Hematopoietic multipotent progenitor cell (in vitro differentiated cells): Measurements from ENCODE around the gene TOB1. TPM values are rescaled to one million over a fixed set of nuclear protein-coding genes. Genes with fewer than 3 reads are reported as not detected.
"Not testable (repeated sequence)": the region's sequence is repeated elsewhere in the genome, so short reads cannot be mapped to it uniquely, and the experiment has no call there.

ENCODE experiments used
- DNase-seq, 3 donors: peaks; one replicate each; pipeline ENCODE4 v3.0.0-alpha.2; 2011 to 2015; ENCODE audit warnings: low read depth in 2 of 3, low spot score in 2 of 3
- total RNA-seq: library from RNA; depleted of rRNA; stranded (reverse); fragments of >200 nt; gene quantifications from one replicate; pipeline ENCODE4 v1.2.3, GENCODE V29; 2012

TOB1 gene
- total RNA-seq, 1 donor = 12.1 TPM

DNA sequence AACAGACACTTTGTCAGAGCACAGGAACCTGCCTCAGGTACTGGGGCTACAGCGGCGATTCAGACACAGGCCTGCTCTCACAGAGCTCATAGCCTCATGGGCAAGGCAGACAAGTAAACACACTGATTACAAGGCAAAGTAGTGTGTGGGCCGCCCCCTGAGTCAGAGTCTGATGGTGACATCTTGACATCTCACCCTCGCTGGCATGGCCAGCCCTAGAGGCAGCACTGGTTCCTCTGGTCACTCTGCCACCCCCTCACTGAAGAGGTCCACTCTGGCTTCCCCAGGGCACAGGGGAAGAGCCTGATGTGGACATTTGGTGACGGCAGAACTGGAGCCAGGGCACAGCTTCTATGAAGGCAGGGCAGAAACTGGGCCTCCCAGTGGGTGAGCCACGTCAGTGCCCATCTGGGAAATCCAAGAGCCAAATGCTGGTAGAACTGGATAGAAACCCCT lies 32.9 kb upstream of the TOB1 start:
- no peak for DNase-seq

DNA sequence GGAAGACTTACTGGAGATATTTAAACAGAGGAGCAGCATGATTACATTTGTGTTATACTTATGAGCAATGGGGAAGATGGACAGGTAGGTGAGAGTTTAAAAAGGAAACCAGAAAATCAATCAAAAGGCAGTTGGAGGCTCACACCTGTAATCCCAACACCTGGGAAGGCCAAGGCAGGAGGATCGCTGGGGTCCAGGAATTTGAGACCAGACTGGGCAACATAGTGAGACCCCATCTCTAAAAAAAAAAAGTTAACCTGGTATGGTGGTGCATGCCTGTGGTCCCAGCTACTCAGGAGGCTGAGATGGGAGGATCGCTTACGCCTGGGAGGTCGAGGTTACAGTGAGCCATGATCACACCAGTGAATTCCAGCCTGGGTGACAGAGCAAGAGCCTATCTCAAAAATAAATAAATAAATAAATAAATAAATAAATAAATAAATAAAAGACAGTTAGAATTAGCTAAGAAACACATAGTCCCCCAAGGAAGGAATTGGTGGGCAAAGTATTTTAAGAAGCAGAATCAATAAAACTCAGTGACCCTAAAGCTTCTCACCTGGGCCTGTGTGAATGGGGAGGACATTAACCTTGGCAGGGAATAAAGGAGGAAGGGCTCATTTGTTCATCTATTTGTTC lies 32.3 kb upstream of the TOB1 start:
- DNase-seq = no peak

DNA sequence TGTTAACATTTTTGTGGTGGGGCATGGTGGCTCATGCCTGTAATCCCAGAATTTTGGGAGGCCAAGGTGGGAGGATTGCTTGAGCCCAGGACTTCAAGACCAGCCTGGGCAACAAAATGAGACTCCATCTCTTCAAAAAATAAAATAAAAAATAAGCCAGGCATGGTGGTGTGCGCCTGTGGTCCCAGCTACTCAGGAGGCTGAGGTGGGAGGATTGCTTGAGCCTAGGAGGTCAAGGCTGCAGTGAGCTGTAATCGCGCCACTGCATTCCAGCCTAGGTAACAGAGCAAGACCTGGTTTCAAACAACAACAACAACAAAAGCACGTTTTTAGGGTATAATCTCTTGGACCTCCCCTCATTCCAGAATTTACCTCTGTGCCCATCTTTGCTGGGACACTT lies 28.4 kb upstream of the TOB1 start:
- not testable (repeated sequence) for DNase-seq

DNA sequence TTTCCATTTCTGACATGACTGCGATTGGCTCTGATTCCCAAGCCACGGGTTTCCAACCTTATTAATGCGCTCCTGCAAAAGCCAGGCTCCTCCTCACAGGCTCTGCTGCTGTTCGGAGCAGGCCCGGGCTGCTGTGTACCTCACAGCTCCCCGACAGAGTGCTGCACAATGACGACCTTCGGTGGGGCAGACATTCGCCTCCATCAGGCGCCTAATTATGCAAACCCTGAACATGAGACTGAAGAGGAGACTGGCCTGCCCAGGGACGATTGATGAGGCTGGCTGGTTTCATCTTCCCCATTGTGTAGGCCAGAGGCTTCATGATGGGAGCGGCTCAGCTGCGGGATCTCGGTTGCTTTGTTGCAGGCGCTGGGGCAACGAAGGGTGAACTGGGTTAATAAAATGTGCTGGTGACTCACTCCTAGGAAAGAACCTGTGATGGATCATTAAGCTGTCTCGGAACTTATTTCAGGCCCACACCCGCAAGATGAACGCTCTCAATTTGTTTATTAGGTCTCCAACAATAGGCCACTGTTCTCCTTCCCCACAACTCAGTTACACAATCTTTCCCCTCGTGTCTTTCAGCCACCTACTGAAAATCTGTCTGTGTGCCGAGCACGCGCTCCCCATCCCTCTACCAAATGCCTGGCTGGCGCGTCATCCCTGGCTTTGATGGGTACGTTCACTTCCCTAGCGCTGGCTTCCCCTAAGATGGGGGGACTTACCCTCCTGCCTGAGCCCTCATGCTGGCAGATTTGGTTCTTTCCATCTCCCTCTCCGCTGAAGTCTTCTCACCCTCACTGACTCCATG lies 27.2 kb upstream of the TOB1 start:
- no peak for DNase-seq

DNA sequence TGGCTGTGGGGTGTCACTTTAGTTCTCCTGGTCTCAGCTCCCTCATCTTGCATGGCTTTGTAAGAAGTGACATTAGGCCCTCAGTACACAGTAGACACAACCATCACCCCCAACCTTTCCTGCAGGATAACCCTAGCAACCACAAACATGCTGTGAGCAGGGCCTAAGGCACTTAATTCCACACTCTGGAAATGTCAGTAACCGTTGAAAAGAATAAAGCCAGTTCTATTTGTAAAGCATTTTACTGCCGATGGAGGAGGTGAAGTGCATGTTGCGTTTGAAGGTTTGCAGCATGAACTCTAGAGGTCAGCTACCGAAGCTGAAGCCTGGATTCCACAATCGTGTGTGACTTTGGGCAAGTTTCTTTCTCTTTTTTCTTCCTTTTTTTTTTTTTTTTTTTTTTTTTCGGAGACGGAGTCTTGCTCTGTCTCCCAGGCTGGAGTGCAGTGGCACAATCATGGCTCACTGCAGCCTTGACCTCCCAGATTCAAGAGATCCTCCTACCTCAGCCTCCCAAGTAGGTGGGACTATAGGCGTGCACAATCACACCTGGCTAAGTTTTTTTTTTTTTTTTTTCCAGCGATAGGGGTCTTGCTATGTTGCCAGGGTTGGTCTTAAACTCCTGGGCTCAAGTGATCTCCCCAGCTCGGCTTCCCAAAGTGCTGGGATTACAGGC lies 26.1 kb upstream of the TOB1 start:
- no peak for DNase-seq

DNA sequence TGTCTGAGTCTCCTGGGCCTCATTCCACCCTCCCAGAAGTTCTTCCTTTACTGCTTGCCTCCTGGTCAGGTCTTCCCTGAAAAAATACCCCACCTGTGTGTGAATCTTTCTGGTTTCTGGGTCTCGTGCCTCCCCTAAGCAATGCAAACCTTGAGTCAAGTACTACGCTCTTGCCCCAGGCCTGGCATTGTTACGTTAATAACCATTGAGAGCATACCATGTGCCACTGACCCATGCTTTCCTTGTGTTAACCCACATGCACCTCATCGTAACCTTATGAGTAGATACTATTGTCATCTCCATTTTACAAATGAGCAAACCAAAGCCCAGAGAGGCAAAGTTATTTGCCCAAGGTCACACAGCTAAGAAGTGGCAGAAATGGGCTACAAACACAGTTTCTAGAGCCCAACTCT lies 25.4 kb upstream of the TOB1 start:
- no peak for DNase-seq

DNA sequence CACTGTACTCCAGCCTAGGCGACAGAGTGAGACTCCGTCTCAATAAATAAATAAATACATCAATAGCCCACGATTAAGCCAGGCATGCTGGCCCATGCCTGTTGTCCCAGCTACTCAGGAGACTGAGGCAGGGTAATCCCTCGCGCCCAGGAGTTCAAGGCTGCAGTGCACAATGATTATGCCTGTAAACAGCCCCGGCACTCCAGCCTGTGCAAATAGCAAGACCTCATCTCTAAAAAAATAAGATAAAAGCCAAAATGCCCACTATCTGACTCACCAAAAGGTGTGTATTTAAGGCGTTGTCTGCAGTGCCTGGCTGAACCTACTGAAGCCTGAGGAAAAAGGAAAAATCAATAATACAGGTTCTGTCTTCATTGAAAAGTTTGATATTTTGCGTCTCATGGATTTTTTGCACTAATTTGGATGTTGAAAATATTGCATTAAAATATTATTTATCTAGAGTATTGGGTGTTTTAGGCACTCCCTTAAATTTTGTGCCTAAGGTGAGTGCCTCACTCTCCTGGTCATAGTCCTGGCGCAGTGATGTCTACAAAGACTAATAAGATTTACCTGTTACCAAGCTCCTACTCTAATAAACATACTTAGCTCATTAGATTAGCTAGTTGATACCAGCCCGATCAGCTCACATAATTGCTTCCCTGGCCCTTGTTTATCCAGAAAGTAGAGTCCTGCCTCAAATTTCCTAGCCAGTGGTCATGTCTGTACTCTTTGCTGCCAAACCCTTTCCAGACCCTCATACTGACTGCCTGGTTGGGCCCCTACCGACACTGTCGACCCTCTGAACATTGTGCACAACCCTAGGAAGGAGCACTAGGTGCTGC lies 24.7 kb upstream of the TOB1 start:
- DNase-seq = no peak

DNA sequence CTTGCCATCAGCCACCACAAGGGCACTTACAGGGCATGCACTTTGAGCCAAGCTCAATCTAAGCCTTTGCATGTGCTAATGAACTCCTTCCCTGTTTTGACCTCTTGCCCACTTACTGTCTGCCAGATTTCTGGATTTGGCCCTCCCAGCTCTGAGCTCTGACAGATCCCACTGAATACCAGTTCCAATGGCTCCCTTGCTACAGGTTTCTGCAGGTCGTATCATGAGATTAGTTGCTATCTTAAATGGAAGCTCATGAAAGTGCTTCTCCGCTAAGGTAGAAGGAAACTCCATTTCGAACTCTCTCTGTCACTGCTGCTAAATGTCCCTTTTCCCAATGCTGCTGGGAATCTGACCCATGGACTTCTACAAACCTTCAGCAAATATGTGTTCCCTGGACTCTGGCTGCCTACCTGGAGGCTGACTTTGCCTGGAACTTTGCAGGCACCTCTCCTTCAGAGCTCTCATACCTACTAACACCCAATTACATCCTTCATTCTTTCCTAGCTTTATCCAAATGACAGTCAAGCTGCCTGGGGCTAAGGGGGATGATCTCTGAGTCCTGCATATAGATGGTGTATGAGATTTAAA lies 23.5 kb upstream of the TOB1 start:
- DNase-seq = no peak

DNA sequence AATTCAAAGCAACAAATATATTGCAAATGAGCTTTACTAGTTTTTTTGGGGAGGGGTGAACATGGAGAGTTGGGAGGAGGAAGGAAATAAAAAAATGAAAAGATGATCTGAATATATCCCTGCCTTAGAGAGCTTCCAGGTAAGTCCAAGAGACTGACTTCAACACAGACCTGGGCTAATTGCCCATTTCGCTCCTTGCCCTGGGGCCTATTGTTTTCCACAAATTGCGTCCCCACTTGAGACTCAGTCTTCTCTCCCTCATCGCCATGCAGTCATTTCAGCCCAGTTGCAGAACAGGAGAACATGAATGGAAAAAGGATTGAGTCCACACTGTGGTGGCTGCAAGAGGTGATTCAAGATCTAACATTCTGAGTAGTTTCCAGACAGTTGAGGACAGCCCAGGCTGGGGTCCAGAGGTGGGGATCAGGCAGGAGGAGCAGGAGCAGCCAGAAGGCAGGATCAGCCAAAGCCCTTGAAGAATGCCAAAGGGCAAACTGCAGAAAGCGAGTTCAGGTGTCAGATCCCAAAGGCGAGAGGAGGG lies 21.6 kb upstream of the TOB1 start:
- DNase-seq = no peak

DNA sequence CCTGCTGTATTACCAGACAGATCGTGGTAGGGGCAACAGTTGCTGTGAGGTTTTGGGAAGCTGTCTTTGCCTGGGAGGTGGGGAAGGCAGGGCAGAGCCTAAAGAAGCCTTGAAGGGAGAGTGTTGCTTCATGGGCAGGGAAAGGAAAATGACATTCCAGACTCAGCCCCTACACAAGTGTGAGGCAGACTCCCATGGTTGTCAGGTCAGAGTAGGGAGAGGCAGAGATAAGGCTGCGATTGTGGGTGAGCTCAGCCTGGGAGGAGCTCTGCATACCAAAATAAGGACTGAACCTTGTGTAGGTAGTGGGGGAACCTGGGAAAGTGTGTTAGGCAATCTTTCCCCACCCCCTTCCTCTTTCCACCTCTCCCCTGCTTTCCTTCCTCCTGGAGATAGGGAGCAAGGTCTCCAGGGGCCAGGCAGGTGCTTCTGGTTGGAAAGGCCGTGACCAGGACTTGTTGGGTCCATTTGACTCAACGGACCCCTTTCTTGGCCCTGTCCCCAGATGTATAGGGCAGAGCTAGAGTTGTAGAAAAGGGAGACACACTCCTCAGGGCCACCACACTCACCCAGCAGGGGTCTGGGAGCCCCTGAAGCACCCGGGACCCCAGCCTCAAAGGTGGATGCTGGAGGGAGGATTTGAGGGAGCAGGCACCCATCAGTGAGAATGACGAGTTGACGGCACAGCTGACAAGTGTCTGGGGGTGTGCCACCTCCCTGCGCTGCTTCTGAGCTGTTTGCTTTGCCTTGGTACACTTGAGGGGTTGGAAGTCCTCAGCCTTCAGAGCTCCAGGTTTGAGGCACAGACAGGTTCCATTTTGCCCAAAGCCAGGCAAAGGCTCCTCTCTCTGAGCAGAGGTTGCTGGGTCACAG lies 18.5 kb upstream of the TOB1 start:
- no peak for DNase-seq

DNA sequence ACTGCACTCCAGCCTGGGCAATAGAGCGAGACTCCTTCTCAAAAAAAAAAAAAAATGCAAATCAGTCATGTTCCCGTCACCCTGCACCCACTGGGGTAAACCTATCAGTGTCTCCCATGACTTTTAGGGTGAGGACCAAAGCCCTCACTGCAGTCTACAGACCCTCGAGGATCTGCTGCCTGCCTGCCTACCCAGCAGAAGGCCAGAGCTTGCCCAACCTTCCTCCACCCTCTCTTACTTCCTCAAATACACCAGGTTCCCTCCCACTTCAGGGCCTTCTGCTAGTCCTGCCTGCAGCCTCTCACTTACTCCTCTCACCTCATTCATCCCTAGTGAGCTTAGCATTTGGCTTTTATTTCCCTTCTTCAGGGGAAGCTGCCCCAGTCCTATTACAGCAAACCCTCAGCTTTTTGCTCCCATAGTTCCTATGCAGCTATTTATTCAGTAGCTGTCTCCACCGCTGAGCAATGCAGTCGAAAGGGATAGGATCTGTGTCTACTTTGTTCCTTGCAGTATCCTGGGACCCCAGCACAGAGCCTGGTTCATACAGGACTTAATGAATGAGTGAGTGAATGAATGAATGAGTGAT lies 17.8 kb upstream of the TOB1 start:
- DNase-seq = peak in 2 of 3 donors; percentile 42 to 67

DNA sequence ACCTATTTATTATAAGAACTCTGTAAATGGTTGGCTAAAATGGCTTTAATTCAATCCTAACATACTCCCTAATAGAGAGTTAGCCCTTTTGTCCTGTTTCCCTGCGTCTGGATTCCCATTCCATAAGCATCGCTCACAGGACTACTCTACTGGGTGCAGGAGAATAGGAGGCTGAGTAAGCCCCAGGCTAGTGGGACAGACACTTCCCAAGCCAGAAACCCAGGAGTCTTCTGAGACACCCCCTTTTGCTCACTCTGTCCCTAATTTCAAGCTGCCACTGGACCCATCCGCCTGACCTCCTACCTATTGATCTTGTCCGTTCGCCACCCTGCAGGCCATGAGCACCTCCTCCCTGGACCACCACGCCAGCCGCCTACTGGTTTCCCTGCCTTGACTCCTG lies 16.7 kb upstream of the TOB1 start:
- DNase-seq = no peak

DNA sequence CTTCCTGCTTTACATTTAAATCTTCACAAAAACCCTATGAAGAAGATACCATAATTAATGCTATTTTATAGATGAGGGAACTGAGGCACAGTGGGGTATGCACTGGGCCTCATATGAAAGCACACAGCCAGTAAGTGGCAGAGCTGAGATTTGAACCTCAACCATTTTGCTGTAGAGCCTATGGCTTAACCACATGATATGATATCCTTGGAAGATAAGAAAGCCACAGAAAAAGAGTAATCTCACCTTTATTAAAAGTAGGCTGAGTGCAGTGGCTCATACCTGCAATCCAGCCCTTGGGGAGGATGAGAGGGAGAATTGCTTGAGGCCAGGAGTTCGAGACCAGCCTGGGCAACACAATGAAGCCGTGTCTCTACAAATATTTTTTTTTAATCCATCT lies 15.0 kb upstream of the TOB1 start:
- DNase-seq = no peak

DNA sequence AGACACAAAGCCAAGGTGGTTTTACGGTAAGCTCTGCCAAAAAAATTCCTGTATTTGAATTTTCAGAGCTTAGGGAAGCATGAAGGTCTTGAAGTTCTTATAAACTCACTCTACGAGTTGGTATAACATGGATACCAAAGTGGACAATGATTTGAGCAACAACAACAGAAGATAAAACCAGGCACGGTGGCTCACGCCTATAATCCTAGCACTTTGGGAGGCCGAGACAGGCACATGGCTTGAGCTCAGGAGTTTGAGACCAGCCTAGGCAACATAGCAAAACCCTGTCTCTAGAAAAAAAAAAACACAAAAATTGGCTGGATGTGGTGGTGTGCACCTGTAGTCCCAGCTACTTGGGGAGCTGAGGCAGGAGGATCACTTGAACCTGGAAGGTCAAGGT lies 12.9 kb upstream of the TOB1 start:
- DNase-seq = no peak

DNA sequence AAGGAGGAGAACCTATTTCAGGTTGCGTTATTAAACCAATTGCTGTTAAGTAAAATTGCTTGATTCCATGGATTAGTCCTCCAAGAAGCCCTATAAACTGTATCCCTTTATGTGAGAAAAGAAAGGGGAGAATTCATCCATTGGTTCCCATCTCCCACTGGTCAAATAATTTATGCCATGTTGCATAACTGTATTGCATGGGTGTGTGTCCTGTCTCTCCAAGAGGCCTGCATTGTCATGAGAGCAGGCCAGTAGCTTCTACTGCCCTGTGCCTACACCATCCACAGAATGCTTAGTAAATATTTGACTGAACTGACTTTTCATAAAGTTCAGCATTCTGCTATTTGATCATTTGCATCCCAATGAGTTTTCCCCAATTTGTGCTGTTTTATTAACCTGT lies 11.7 kb upstream of the TOB1 start:
- no peak for DNase-seq

DNA sequence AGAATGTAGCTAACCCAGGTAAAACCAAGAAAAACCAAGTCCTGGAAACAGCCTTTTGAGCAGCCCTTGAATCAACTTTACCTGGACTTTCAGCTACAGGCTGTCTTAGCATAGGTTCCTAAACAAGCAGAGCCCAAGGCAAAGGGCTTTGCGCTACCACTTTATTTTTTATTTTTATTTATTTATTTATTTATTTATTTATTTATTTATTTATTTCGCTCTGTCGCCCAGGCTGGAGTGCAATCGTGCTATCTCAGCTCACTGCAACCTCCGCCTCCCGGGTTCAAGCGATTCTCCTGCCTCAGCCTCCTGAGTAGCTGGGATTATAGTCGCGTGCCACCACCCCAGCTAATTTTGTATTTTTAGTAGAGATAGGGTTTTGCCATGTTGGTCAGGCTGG lies 10.9 kb upstream of the TOB1 start:
- not testable (repeated sequence) for DNase-seq

DNA sequence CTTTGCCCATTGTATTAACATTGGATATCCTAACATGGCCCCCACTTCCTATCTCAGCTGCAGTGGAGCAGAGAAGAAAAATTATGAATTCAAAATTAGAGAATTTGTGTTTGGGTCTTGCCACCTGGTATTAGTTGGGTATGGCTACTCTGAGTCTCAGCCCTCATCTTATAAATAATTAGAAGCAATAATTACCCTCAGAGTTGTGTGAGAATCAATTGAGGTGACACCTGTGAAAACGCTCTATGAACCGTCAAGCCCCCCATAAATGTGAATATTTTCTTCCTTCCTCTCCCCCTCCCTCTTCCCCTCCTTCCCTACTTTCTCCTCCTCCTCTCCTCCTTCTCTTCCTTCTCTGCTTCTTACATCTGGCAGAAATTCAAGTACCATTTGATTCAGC lies 8.9 kb upstream of the TOB1 start:
- DNase-seq = no peak

DNA sequence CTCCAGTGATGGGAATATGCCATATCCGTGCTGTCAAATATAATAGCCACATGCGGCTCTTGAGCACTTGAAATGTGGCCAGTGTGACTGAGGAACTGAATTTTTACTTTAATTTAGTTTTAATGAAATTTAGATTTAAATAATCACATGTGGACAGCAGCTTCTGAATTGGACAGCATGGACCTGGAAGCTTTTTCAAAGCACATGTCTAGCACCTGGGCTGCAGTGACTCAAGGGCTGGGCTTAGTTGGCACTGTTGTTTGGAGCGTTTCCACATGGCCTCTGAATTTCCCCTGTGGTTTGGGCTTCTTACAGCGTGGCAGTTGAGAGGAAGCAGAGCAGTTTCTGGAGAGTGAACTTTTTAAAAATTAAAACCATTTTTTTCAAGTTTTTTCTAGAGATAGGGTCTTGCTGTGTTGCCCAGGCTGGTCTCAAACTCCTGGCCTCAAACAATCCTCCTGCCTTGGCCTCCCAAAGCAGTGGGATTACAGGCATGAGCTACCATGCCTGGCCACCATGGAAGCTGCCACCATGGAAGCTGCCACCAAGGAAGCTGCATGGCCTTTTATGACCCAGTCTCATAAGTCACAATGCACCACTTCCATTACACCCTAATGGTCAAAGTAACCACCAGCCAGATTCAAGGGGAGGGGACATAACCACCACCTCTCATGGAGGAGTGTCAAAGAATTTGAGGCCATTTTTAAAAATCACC lies 6.7 kb upstream of the TOB1 start:
- peak in 2 of 3 donors; percentile 72 to 88 for DNase-seq
